IMR-90 (cell line): ENCODE data around the gene PNCK.

Experiments used
- CTCF ChIP-seq: conservative IDR thresholded peaks from 2 replicates; pipeline ENCODE4 v1.5.1; 2012; ENCODE audit warnings: mild to moderate bottlenecking, low read depth, low read length, improper control_type of control experiment
- MAFK ChIP-seq: IDR thresholded peaks from 2 replicates; pipeline ENCODE4 v1.6.1; 2012; ENCODE audit warnings: low read depth, low read length, improper control_type of control experiment
- MAZ ChIP-seq: IDR thresholded peaks from 2 replicates; pipeline ENCODE4 v1.6.1; 2012; ENCODE audit warnings: low read depth, mild to moderate bottlenecking, low read length, improper control_type of control experiment, moderate library complexity, borderline replicate concordance
- POLR2A ChIP-seq: IDR thresholded peaks from 2 replicates; pipeline ENCODE4 v1.6.1; 2012; ENCODE audit warnings: mild to moderate bottlenecking, low read depth, low read length
- RFX5 ChIP-seq: IDR thresholded peaks from 2 replicates; pipeline ENCODE4 v1.8.0; 2012; ENCODE audit warnings: low read depth, mild to moderate bottlenecking, low read length, moderate library complexity

GRCh38 chrX:153648358-153649177, 25.0 kb downstream of the PNCK start:
- no peak for TF ChIP-seq CTCF
- TF ChIP-seq RFX5: no peak
- TF ChIP-seq MAZ: no peak
- TF ChIP-seq POLR2A: no peak
- no peak for TF ChIP-seq MAFK
